ENCODE data around the gene SMIM28.

SMIM28 gene

GRCh38 chr6:138382498-138383265 lies 5.0 kb downstream of the SMIM28 start:
- peak in 1 of 2 experiments; percentile 28 for DNase-seq (ENCODE audit: low read depth in 1 of 2, low spot score in 1 of 2)
- in situ Hi-C loops (cut with HindIII; ENCODE audit: low pct_unique_long_range_greater_than_20kb, low sequenced_read_pairs): no loop called here

DNA sequence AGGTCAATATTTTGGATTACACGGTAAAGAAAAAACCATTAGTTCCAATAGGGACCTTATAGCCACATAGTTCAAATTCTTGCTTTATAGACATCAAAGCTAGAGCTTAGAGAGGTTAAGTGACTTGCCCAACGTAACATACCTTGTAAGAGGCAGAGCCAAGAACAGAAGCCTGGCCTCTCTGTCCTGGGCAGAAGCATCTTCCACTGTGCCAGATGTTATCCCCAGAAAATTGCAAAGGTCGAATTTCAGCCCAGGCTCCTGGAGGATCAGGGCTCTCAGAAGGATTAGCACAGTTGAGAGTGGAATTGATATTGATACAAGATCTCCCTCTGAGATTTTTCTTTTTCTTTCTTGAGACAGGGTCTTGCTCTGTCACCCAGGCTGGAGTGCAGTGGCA lies 6.1 kb downstream of the SMIM28 start:
- DNase-seq (ENCODE audit: low read depth in 1 of 2, low spot score in 1 of 2): no peak
- in situ Hi-C loops (cut with HindIII; ENCODE audit: low pct_unique_long_range_greater_than_20kb, low sequenced_read_pairs): no loop called here
- no peak for TF ChIP-seq JUND (IDR thresholded peaks at IDR 0.05; ENCODE audit: low read depth)

More at GRCh38 chr6:138382498-138383265, 5.0 kb downstream of the SMIM28 start:
- no peak for TF ChIP-seq JUND (IDR thresholded peaks at IDR 0.05; ENCODE audit: low read depth)

DNA sequence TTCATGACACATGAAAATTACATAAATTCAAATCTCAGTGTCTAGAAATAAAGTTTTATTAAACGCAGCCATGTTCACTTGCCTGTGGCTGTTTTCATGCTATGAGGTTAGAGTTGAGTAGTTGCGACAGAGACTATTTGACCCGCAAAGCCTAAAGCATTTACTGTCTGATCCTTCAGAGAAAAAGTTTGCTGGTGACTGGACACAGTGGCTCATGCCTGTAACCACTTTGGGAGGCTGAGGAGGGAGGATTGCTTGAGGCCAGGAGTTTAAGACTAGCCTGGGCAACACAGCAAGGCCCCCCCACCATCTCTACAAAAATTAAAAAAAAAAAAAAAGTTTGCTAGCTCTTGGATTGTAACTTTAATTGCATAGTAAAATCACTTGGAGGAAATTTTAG lies 9.2 kb downstream of the SMIM28 start:
- no peak for DNase-seq (ENCODE audit: low read depth in 1 of 2, low spot score in 1 of 2)
- in situ Hi-C loops (cut with HindIII; ENCODE audit: low pct_unique_long_range_greater_than_20kb, low sequenced_read_pairs): no loop called here
- TF ChIP-seq JUND (IDR thresholded peaks at IDR 0.05; ENCODE audit: low read depth): no peak

DNA sequence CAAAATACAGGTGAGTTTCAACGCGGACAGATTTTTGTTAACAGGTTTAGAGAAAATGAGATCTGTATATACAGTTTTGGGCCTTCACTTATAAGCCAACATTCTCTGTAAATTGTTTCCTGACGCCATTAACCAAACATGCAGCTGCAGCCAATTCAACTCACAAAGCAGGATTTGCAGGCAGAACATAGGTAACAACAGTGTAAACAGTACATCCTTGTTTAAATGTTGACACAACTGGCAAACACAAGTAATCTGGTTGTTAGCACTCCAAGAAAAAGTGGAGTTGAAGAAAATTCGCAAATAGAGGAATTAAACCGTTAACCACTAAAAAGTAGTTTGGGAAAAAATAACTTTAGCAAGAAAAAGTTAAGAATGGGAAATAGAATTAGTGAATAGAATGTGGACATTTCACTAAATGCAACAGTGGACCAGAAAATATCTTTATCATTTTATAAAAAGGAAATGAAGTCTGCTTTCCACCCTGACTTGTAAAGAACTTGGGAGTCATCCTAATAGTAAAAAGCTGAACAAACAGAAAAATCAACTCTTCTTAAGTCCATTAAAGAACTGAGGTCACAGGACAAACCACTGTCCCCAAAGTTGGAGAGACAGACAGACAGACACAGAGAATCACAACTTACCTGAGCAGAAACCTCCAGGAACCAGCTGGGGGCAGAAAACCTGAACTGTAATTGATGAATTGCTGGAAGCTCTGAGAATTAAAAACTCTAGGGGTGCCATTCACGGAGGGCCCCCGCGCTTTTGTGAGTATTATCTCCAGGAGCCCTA lies 10.1 kb downstream of the SMIM28 start:
- in situ Hi-C loops (cut with HindIII; ENCODE audit: low pct_unique_long_range_greater_than_20kb, low sequenced_read_pairs): no loop called here
- peak; percentile 31 to 93 for DNase-seq (ENCODE audit: low read depth in 1 of 2, low spot score in 1 of 2)
- peak; percentile 63 for TF ChIP-seq JUND (IDR thresholded peaks at IDR 0.05; ENCODE audit: low read depth)

- DNase-seq (ENCODE audit: low read depth in 1 of 2, low spot score in 1 of 2): no peak
- in situ Hi-C loops (cut with HindIII; ENCODE audit: low pct_unique_long_range_greater_than_20kb, low sequenced_read_pairs): no loop called here
- no peak for TF ChIP-seq JUND (IDR thresholded peaks at IDR 0.05; ENCODE audit: low read depth)
Observed at GRCh38 chr6:138389551-138389950, 11.8 kb downstream of the SMIM28 start.

DNA sequence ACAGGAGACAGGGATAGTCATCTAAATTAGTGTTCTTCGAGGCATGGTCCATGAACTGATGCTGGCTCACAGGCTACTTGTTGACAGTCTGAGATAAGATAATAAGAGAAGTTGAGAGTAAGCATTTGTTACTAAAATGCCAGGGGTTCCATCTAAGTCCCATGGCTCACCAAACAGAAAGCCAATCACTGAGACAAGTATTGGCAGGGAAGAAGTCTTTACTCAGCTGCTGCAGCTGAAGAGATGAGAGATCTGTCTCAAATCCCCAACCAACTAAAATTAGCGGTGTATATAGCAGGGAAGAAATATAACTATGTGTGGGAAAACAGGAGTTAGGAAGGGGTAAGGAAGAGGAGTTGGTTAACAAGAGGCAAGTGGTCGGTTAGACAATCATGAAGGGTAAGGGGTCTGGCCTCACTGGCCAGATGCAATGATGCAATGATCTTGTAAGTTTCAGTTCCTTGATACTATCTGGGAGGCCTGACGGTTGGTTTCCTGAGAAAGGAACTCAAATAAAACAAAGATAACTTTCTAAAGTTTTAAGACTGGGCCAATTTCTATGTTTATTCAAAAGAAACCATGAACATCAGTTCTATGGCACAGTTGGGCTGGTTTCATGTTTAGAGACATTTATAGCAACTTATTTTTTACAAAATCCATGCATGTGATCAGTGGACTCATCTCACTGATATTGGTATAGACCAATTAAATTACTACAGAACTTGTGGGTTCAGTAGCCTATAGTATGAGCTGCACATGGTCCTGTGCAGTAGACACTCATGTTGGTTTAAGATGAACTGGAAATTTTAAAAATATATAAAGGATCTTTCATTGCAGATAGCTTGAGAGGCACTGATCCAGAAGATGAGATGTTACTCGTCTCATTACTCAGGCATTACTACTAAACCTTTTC lies 16.4 kb downstream of the SMIM28 start:
- in situ Hi-C loops (cut with HindIII; ENCODE audit: low pct_unique_long_range_greater_than_20kb, low sequenced_read_pairs): no loop called here
- DNase-seq (ENCODE audit: low read depth in 1 of 2, low spot score in 1 of 2): no peak

DNA sequence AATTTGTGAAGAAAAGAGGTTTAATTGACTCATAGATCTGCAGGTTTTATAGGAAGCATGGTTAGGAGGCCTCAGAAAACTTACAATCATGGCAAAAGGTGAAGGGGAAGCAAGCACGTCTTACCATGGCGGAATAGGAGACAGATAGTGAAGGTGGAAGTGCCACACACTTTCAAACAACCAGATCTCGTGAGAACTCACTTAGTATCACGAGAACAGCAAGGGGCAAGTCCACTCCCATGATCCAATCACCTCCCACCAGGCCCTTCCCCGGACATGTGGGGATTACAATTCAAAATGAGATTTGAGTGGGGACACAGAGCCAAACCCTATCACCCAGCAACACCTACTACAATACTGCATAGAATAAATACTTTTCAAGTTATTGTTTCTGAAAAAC lies 19.0 kb downstream of the SMIM28 start:
- no peak for DNase-seq (ENCODE audit: low read depth in 1 of 2, low spot score in 1 of 2)
- TF ChIP-seq JUND (IDR thresholded peaks at IDR 0.05; ENCODE audit: low read depth): no peak
- in situ Hi-C loops (cut with HindIII; ENCODE audit: low pct_unique_long_range_greater_than_20kb, low sequenced_read_pairs): no loop called here

More for the DNA sequence above, 16.4 kb downstream of the SMIM28 start:
- TF ChIP-seq JUND (IDR thresholded peaks at IDR 0.05; ENCODE audit: low read depth): no peak

DNA sequence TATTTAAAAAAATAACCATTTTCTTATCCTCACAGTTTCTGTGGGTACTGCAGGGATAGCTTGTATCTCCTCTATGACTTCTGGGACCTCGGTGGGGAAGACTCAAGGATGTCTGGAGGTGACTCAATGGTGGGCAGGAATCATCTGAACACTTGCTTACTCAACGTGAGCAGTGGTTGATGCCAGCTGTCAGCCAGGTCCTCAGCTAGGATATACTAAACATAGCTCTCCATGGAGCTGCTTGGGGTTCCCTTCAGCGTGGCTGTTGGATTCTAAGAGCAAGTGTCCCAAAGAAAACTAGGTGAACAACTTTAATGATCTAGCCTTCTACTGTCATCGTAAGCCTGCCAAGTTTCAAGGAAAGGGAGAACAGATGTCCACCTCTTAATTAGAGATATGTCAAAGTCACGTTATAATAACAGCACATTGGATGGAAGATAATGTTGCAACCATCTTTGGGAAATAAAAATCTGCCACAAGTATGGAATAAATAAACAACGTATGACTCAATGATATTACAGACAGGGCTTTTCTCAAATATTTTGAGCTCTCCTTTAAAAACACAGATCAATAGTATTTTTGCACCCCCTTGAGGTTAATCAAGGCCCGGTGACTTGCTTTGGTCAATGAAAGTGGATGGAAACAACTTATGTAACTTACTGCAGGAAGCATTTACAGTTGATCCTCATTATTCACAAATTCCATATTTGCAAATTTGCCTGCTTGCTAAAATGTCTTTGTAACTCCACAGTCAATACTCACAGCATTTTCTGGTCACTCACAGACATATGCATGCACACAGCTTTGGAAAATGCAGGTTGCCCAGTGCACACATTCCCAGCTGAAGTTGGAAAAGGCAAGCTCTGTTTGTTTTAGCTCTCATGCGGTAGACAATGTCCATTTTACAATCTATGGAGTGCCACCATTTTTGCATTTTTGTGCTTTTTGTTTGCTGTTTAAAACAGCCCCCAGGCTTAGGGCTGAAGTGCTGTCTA lies 19.7 kb downstream of the SMIM28 start:
- no peak for DNase-seq (ENCODE audit: low read depth in 1 of 2, low spot score in 1 of 2)
- TF ChIP-seq JUND (IDR thresholded peaks at IDR 0.05; ENCODE audit: low read depth): no peak
- in situ Hi-C loops (cut with HindIII; ENCODE audit: low pct_unique_long_range_greater_than_20kb, low sequenced_read_pairs): no loop called here

GRCh38 chr6:138400326-138400725 lies 22.6 kb downstream of the SMIM28 start:
- DNase-seq (ENCODE audit: low read depth in 1 of 2, low spot score in 1 of 2): no peak
- in situ Hi-C loops (cut with HindIII; ENCODE audit: low pct_unique_long_range_greater_than_20kb, low sequenced_read_pairs): no loop called here
- no peak for TF ChIP-seq JUND (IDR thresholded peaks at IDR 0.05; ENCODE audit: low read depth)

- in situ Hi-C loops (cut with HindIII; ENCODE audit: low pct_unique_long_range_greater_than_20kb, low sequenced_read_pairs): no loop called here
- TF ChIP-seq JUND (IDR thresholded peaks at IDR 0.05; ENCODE audit: low read depth): no peak
Observed at GRCh38 chr6:138401960-138402837, 24.5 kb downstream of the SMIM28 start.

DNA sequence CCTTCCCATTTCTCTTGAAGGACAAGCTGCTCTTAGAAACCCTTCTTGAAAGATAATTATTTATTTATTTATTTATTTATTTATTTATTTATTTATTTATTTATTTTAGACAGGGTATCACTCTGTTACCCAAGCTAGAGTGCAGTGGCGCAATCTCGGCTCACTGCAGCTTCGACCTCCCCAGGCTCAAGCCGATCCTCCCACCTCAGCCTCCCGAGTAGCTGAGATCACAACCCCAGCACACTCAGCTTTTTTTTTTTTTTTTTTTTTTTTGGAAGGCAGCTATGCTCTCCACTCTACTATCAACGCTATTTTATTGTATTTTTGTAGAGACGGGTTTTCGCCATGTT lies 25.1 kb downstream of the SMIM28 start:
- in situ Hi-C loops (cut with HindIII; ENCODE audit: low pct_unique_long_range_greater_than_20kb, low sequenced_read_pairs): no loop called here
- DNase-seq (ENCODE audit: low read depth in 1 of 2, low spot score in 1 of 2): no peak
- TF ChIP-seq JUND (IDR thresholded peaks at IDR 0.05; ENCODE audit: low read depth): no peak

More at GRCh38 chr6:138401960-138402837, 24.5 kb downstream of the SMIM28 start:
- no peak for DNase-seq (ENCODE audit: low read depth in 1 of 2, low spot score in 1 of 2)

Data from T47D (cell line).